SU-DHL-6 (cell line): Measurements from ENCODE around the gene NFKBIL1.
"Not testable (repeated sequence)": the region's sequence is repeated elsewhere in the genome, so short reads cannot be mapped to it uniquely, and the experiment has no call there.

ENCODE experiments used
- H2AFZ ChIP-seq: fragments of 200-600 bp; sonication (generic); 2 replicates; pipeline ENCODE4 v1.6.1; 2014; ENCODE audit warnings: low read depth, mild to moderate bottlenecking, moderate library complexity, mixed read lengths, antibody characterized with exemption, low read length; ENCODE audit not compliant: severe bottlenecking
- H3F3A ChIP-seq: fragments of 200-600 bp; shearing (Covaris generic); 2 replicates; pipeline ENCODE4 v1.6.0; 2016; ENCODE audit warnings: antibody characterized with exemption, mild to moderate bottlenecking; ENCODE audit not compliant: insufficient read depth
- H3K27ac ChIP-seq: fragments of 200-600 bp; sonication (generic); 2 replicates; pipeline ENCODE4 v1.5.1; 2016; ENCODE audit warnings: low read depth, mild to moderate bottlenecking, low read length, moderate library complexity, mixed read lengths
- H3K27me3 ChIP-seq: fragments of 200-600 bp; sonication (generic), shearing (Covaris generic); 2 replicates; pipeline ENCODE4 v1.6.0; 2014; ENCODE audit warnings: mild to moderate bottlenecking, low read length
- H3K36me3 ChIP-seq: fragments of 200-600 bp; sonication (generic); 2 replicates; pipeline ENCODE4 v1.6.1; 2014; ENCODE audit warnings: mild to moderate bottlenecking, low read length, mixed read lengths
- H3K4me2 ChIP-seq: fragments of 300-600, 200-600 bp; shearing (Covaris generic), sonication (generic); 2 replicates; pipeline ENCODE4 v1.6.0; 2014; ENCODE audit warnings: low read length, low read depth, mild to moderate bottlenecking; ENCODE audit not compliant: poor library complexity, severe bottlenecking
- H3K4me3 ChIP-seq: fragments of 200-600 bp; sonication (generic); 2 replicates; pipeline ENCODE4 v1.5.1; 2014; ENCODE audit warnings: antibody characterized with exemption, low read length, mild to moderate bottlenecking, mixed read lengths; ENCODE audit not compliant: insufficient read depth, poor library complexity, severe bottlenecking
- H3K79me2 ChIP-seq: fragments of 200-600 bp; sonication (generic); 2 replicates; pipeline ENCODE4 v1.6.1; 2014; ENCODE audit warnings: mild to moderate bottlenecking, low read length, moderate library complexity; ENCODE audit not compliant: insufficient read depth
- H3K9ac ChIP-seq: fragments of 200-600 bp; sonication (generic); 2 replicates; pipeline ENCODE4 v1.7.0; 2014; ENCODE audit warnings: mild to moderate bottlenecking, low read length
- H3K9me2 ChIP-seq: fragments of 200-600 bp; sonication (generic); replicated peaks from 2 replicates; pipeline ENCODE4 v1.6.1; 2014; ENCODE audit warnings: low read length; ENCODE audit not compliant: insufficient read depth
- H3K9me3 ChIP-seq: fragments of 200-600 bp; sonication (generic); 2 replicates; pipeline ENCODE4 v1.6.1; 2014; ENCODE audit warnings: low read length, mixed read lengths; ENCODE audit not compliant: insufficient read depth
- H4K20me1 ChIP-seq: fragments of 200-600 bp; sonication (generic); 2 replicates; pipeline ENCODE4 v1.6.1; 2014; ENCODE audit warnings: low read depth, mild to moderate bottlenecking, antibody characterized with exemption, low read length, moderate library complexity, mixed read lengths
- EZH2phosphoT487 ChIP-seq: fragments of 200-600 bp; sonication (generic), shearing (Covaris generic); conservative IDR thresholded peaks from 2 replicates; pipeline ENCODE4 v1.6.1; 2018; ENCODE audit warnings: mild to moderate bottlenecking, antibody characterized with exemption, low read length, moderate library complexity, mixed read lengths
- TF ChIP-seq, protein P1 (sequence below): fragments of 200-600 bp; sonication (generic); IDR thresholded peaks from one replicate; pipeline ENCODE4 v1.5.1; 2017; ENCODE audit warnings: antibody characterized with exemption, mild to moderate bottlenecking, low read length, moderate library complexity; ENCODE audit not compliant: insufficient read depth, poor library complexity, severe bottlenecking

The NFKBIL1 gene, protein sequence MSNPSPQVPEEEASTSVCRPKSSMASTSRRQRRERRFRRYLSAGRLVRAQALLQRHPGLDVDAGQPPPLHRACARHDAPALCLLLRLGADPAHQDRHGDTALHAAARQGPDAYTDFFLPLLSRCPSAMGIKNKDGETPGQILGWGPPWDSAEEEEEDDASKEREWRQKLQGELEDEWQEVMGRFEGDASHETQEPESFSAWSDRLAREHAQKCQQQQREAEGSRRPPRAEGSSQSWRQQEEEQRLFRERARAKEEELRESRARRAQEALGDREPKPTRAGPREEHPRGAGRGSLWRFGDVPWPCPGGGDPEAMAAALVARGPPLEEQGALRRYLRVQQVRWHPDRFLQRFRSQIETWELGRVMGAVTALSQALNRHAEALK

DNA sequence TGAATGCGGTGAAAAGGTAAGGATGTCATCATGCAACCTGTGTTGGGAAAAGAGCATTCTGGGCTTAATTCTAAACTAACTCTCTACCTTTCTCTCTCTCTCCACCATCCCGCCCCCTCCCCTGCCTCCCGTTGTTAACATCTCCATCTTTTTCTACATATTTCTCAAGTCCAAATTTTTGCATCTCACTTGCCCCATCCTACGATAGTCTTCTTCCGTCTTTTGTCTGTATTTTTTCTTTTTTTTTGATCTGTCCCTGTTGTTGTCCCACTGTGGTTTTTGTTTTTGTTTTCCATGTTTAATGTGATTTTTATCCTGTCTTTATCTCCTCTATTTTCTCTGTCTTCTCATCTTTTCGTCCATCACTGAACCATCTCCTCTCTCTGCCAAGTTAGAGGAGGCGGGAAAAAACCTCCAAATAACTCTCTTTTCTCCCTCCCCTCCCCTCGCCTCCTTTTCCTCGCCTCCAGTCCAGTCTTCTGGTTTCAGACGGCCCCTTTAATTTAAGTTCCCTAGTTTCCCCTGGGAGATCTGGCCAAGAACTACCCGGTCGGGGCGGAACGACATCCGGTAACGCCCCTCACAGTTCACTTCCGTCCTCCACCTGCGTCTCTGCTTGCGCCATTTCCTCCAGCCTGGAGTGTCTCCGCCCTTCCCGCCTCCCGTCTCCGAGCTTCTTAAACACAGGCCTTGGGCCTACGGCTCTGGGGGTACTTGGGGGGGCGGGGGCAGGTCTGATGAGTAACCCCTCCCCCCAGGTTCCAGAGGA is at the start of gene NFKBIL1:
Gene NFKBIL1, plus strand, starts transcription at position 651 of the 769 bp plus-strand sequence. Its CDS starts 87 bp downstream, at position 738.
- H3K9me3 ChIP-seq = no peaks in the 10 kb centered on the region
- no peaks in the 10 kb centered on the region for H3K9me2 ChIP-seq
- no peaks in the 10 kb centered on the region for H4K20me1 ChIP-seq
- H3K9ac ChIP-seq = peak within 1 kb of the TSS; percentile 61
- peak within 1 kb of the TSS; percentile 87 for H3K4me2 ChIP-seq
- no peaks in the 10 kb centered on the region for H3K27me3 ChIP-seq
- 0 out of 2 replicates have a peak, but pooled peaks cover 4% of the 10 kb centered on the region for H3K36me3 ChIP-seq
- peak within 1 kb of the TSS; percentile 71 for H3K27ac ChIP-seq
- H3K79me2 ChIP-seq = peaks cover 11% of the 10 kb centered on the region
- H2AFZ ChIP-seq = peak within 1 kb of the TSS; percentile 43
- H3F3A ChIP-seq = peaks cover 49% of the 10 kb centered on the region
- peak within 1 kb of the TSS; percentile 60 for H3K4me3 ChIP-seq
- TF ChIP-seq, protein P1, sequence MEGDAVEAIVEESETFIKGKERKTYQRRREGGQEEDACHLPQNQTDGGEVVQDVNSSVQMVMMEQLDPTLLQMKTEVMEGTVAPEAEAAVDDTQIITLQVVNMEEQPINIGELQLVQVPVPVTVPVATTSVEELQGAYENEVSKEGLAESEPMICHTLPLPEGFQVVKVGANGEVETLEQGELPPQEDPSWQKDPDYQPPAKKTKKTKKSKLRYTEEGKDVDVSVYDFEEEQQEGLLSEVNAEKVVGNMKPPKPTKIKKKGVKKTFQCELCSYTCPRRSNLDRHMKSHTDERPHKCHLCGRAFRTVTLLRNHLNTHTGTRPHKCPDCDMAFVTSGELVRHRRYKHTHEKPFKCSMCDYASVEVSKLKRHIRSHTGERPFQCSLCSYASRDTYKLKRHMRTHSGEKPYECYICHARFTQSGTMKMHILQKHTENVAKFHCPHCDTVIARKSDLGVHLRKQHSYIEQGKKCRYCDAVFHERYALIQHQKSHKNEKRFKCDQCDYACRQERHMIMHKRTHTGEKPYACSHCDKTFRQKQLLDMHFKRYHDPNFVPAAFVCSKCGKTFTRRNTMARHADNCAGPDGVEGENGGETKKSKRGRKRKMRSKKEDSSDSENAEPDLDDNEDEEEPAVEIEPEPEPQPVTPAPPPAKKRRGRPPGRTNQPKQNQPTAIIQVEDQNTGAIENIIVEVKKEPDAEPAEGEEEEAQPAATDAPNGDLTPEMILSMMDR = no peak
- TF ChIP-seq EZH2phosphoT487 = no peak

DNA sequence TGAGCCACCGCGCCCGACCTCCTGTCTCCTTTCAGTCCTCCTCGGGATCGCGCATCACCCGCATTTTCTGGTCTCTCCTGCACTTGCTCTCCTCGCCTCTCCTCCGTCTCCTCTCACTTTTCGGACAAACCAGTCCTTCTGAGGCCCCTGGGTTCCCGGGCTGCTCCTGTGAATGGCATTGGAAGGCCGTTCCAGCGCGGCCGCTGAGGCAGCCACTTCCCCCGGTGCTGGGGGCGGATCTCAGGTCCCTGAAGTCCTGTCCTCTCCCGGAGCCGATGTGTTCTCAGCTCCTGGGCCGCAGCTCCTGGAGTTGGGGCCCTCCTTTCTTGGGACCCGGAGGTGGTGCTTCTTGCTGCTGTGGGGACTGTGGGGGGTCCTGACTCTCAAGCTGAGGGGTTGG is 48.7 kb upstream of the NFKBIL1 start:
- Histone ChIP-seq H3F3A (peaks cover 37% of the 10 kb centered on the region), H3K9me2 (no peaks in the 10 kb centered on the region), H3K9me3 (no peaks in the 10 kb centered on the region), H3K4me2 (no peak overlapping the region), H3K4me3 (no peak overlapping the region), H3K36me3 (no peaks in the 10 kb centered on the region; the same call in 1 of the 2 replicates), H4K20me1 (peaks cover 35% of the 10 kb centered on the region), H3K79me2 (peaks cover 95% of the 10 kb centered on the region), H2AFZ (no peak overlapping the region), H3K9ac (no peak overlapping the region), H3K27me3 (no peaks in the 10 kb centered on the region), H3K27ac (no peak overlapping the region)
- TF ChIP-seq EZH2phosphoT487 = no peak
- TF ChIP-seq, protein P1 = no peak

DNA sequence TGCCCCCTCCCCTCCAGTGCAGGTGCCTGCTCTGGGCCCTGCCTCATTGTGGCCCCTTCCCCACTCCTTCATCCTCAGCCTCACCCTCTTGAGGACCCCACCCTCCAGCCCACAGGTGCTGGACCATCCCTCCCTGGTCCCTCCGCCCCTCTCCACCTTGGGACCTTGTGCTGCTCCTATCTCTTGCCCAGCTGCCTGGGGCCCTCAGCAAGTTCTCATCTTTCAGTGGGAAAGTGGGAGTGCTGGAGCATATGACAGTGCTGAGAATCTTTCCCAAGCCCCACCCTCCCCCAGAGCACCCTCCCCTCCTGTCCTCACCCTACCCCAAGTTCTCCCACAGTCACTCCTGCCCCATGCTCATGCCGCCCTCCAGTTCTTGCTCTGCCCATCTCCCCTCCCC is 47.8 kb upstream of the NFKBIL1 start:
- H3F3A ChIP-seq = peaks cover 37% of the 10 kb centered on the region
- not testable (repeated sequence) for H3K9ac ChIP-seq, H3K4me2 ChIP-seq, H3K36me3 ChIP-seq, H3K4me3 ChIP-seq, H3K9me2 ChIP-seq, H3K9me3 ChIP-seq, H2AFZ ChIP-seq, H3K27me3 ChIP-seq, H3K27ac ChIP-seq
- peaks cover 41% of the 10 kb centered on the region for H4K20me1 ChIP-seq
- peaks cover 97% of the 10 kb centered on the region for H3K79me2 ChIP-seq
